Ovary (tissue), 3 donors: ENCODE measurements around the gene CTSV.
"Not testable (repeated sequence)": the region's sequence is repeated elsewhere in the genome, so short reads cannot be mapped to it uniquely, and the experiment has no call there.

Experiments used
- CTCF ChIP-seq, 3 donors: fragments of 450-650 bp in 2 of 3; fragments of 200-600 bp in 1 of 3; IDR thresholded peaks; one replicate each; pipeline versions ENCODE4 v1.5.1 to v1.8.0; 2016 to 2022; ENCODE audit warnings: antibody characterized with exemption in 3 of 3, mild to moderate bottlenecking in 1 of 3
- EP300 ChIP-seq: sonication (generic); formaldehyde crosslinking; IDR thresholded peaks from one replicate; pipeline ENCODE4 v1.6.1; 2017; ENCODE audit warnings: antibody characterized with exemption
- POLR2A ChIP-seq: fragments of 450-650 bp; IDR thresholded peaks from one replicate; pipeline ENCODE4 v1.6.1; 2017; ENCODE audit warnings: antibody characterized with exemption, mild to moderate bottlenecking, moderate library complexity
- donor health status: DM: no; HTN: no; CAD: no.

GRCh38 chr9:96983496-96984122 lies 55.3 kb downstream of the CTSV start:
- not testable (repeated sequence) for TF ChIP-seq CTCF (IDR thresholded peaks at IDR 0.05); POLR2A; EP300
